Caco-2 (cell line): ENCODE results near the gene RRP9. TPM values are rescaled to one million over a fixed set of nuclear protein-coding genes. Genes with fewer than 3 reads are reported as not detected.
A peak's percentile ranks its signal among the peaks of the same experiment; 100 is the strongest.

Experiments used
- BruUV-seq: library from RNA; stranded (reverse); fragments of 400-500 nt; replicated peaks from 2 replicates; lab custom pipeline; 2021; lab: Mats Ljungman, UMichigan
- CTCF ChIA-PET: fragments of 300-600 bp; sonication (Branson Sonifier 250); formaldehyde crosslinking; loops from one replicate; lab custom pipeline; 2022; ENCODE audit warnings: antibody characterized with exemption; lab: Charles Lee
- POLR2A ChIA-PET: fragments of 300-600 bp; sonication (Branson Sonifier 250); formaldehyde crosslinking; loops from one replicate; lab custom pipeline; 2022; ENCODE audit warnings: antibody characterized with exemption; lab: Charles Lee
- DNase-seq, 2 experiments: peaks; one replicate each; pipeline versions ENCODE4 v3.0.0 to v3.0.0-alpha.2; 2020 to 2022
- H3K27me3 ChIP-seq: replicated peaks from 2 replicates; pipeline ENCODE4 v1.6.0; 2011; ENCODE audit warnings: low read length; ENCODE audit not compliant: control insufficient read depth, insufficient read depth
- H3K36me3 ChIP-seq: 2 replicates; pipeline ENCODE4 v1.5.1; 2011; ENCODE audit warnings: low read length; ENCODE audit not compliant: control insufficient read depth, insufficient read depth
- H3K4me1 ChIP-seq: fragments of 250-450 bp; sonication (Bioruptor Pico); 2 replicates; pipeline ENCODE4 v1.5.1; 2020; ENCODE audit warnings: mild to moderate bottlenecking
- H3K4me3 ChIP-seq: 2 replicates; pipeline ENCODE4 v1.5.1; 2011; ENCODE audit warnings: low read depth, mild to moderate bottlenecking, control low read depth, low read length
- H3K9me3 ChIP-seq: fragments of 250-450 bp; sonication (Bioruptor Pico); 2 replicates; pipeline ENCODE4 v1.5.1; 2020; ENCODE audit warnings: mild to moderate bottlenecking, moderate library complexity
- H3K27ac Mint-ChIP-seq: one replicate; pipeline ENCODE4 v1.8.0; 2022; ENCODE audit warnings: mixed read lengths; ENCODE audit not compliant: unreplicated experiment
- H3K27me3 Mint-ChIP-seq: one replicate; pipeline ENCODE4 v1.8.0; 2022; ENCODE audit warnings: mixed read lengths; ENCODE audit not compliant: insufficient read depth, unreplicated experiment
- H3K36me3 Mint-ChIP-seq: one replicate; pipeline ENCODE4 v1.8.0; 2022; ENCODE audit warnings: mild to moderate bottlenecking, mixed read lengths; ENCODE audit not compliant: insufficient read depth, unreplicated experiment
- H3K4me1 Mint-ChIP-seq: one replicate; pipeline ENCODE4 v1.8.0; 2022; ENCODE audit warnings: low read depth, mixed read lengths; ENCODE audit not compliant: unreplicated experiment
- H3K4me3 Mint-ChIP-seq: one replicate; pipeline ENCODE4 v1.8.0; 2022; ENCODE audit warnings: mild to moderate bottlenecking, moderate library complexity, mixed read lengths; ENCODE audit not compliant: unreplicated experiment
- H3K9me3 Mint-ChIP-seq: one replicate; pipeline ENCODE4 v1.8.0; 2022; ENCODE audit warnings: mixed read lengths; ENCODE audit not compliant: unreplicated experiment
- CTCF ChIP-seq, 2 experiments: fragments of 200-600 bp in 1 of 2; IDR thresholded peaks; 1 replicate in 1 of 2; 2 replicates in 1 of 2; pipeline versions ENCODE4 v1.5.1 to v1.8.0; 2011 to 2022; ENCODE audit warnings: antibody characterized with exemption in 1 of 2, control low read depth in 1 of 2, inconsistent platforms in 1 of 2, low read depth in 1 of 2, low read length in 1 of 2, mild to moderate bottlenecking in 1 of 2, moderate library complexity in 1 of 2; ENCODE audit not compliant: insufficient read depth in 1 of 2, severe bottlenecking in 1 of 2, unreplicated experiment in 1 of 2
- intact Hi-C: fragments of 100-400 bp; cut with micrococcal nuclease; formaldehyde crosslinking; loops from one replicate; pipeline ENCODE4 v1.10.0; 2022; ENCODE audit not compliant: unreplicated experiment
- total RNA-seq: library from RNA; stranded (reverse); gene quantifications from 2 replicates; pipeline ENCODE4 v1.2.3, GENCODE V29; 2022

Gene RRP9
- total RNA-seq, 1 experiment from 2014 or later: 39.1 TPM

DNA sequence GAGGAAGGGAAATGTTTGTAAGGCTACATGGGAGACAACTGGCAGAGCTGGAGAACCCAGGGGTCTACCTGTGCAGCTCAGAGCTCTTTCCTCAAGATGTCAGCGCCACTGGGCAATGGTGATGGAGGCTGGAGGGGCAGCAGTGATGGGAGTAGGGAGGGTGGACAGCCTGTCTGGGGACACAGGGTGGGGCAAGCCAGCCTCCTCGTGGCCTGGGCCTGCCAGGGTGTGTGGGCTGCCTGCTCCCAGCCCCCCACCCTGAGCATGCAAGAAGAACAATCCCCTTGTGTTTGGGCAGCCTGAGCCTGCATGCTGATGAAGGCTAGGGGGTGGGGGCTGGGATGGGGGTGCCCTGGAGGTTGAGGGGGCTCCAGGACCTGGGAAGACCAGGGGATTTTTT, 24.3 kb upstream of the RRP9 start:
- intact Hi-C loops: no loop called here
- no peak for DNase-seq
- ChIA-PET CTCF (no interaction called here), POLR2A (no interaction called here)
- H3K9me3 Mint-ChIP-seq: no peaks in the 10 kb centered on the region
- H3K36me3 Mint-ChIP-seq: peaks cover 12% of the 10 kb centered on the region
- Histone ChIP-seq H3K27me3 (no peaks in the 10 kb centered on the region), H3K9me3 (no peaks in the 10 kb centered on the region), H3K4me3 (no peak overlapping the region), H3K4me1 (peaks cover 13% of the 10 kb centered on the region), H3K36me3 (no peaks in the 10 kb centered on the region)
- H3K4me1 Mint-ChIP-seq: peaks cover 20% of the 10 kb centered on the region
- H3K27ac Mint-ChIP-seq: peak overlapping the region; percentile 77
- H3K27me3 Mint-ChIP-seq: no peaks in the 10 kb centered on the region
- peak overlapping the region; percentile 86 for H3K4me3 Mint-ChIP-seq
- BruUV-seq: no TSS peak
- TF ChIP-seq CTCF (IDR thresholded peaks at IDR 0.05; ENCODE audit: insufficient read depth in 1 of 2, low read depth in 1 of 2, low read length in 1 of 2, severe bottlenecking in 1 of 2, unreplicated experiment in 1 of 2): no peak

DNA sequence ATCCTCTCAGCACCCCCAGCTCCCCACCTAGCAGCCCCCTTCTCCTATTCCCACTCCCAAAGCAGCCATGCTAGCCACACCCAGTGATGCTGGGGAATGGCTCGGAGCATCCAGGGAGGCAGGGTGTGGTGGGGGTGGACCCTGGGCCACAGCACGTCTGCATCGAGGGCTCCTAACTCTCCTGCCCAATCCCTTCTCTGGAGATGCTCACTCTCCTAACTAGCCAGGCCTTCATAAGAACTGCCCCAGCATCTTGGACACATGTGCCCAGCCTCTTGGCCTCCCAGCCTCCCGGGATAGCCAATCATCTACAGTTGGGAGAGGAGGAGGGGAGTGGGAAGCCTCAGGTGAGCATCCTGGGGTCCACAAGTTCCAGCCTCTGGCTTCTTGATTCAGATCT, 22.8 kb upstream of the RRP9 start:
- no peak overlapping the region for H3K4me3 Mint-ChIP-seq
- intact Hi-C loops: no loop called here
- TF ChIP-seq CTCF (IDR thresholded peaks at IDR 0.05; ENCODE audit: insufficient read depth in 1 of 2, low read depth in 1 of 2, low read length in 1 of 2, severe bottlenecking in 1 of 2, unreplicated experiment in 1 of 2): no peak
- H3K4me3 ChIP-seq: no peak overlapping the region
- H3K4me1 Mint-ChIP-seq: peaks cover 20% of the 10 kb centered on the region
- H3K9me3 ChIP-seq: no peaks in the 10 kb centered on the region
- DNase-seq: no peak
- POLR2A ChIA-PET: no interaction called here
- no peaks in the 10 kb centered on the region for H3K36me3 ChIP-seq
- H3K4me1 ChIP-seq: peaks cover 13% of the 10 kb centered on the region
- H3K27me3 Mint-ChIP-seq: no peaks in the 10 kb centered on the region
- H3K27me3 ChIP-seq: no peaks in the 10 kb centered on the region
- no TSS peak for BruUV-seq
- H3K9me3 Mint-ChIP-seq: no peaks in the 10 kb centered on the region
- H3K36me3 Mint-ChIP-seq: peaks cover 12% of the 10 kb centered on the region
- CTCF ChIA-PET: no interaction called here
- H3K27ac Mint-ChIP-seq: no peak overlapping the region

GRCh38 chr3:51963951-51964451, 22.3 kb upstream of the RRP9 start:
- no peak overlapping the region for H3K4me3 Mint-ChIP-seq
- no peak for DNase-seq
- no peaks in the 10 kb centered on the region for H3K36me3 ChIP-seq
- H3K4me3 ChIP-seq: no peak overlapping the region
- H3K27ac Mint-ChIP-seq: no peak overlapping the region
- H3K4me1 Mint-ChIP-seq: peaks cover 17% of the 10 kb centered on the region
- no peak for TF ChIP-seq CTCF (IDR thresholded peaks at IDR 0.05; ENCODE audit: insufficient read depth in 1 of 2, low read depth in 1 of 2, low read length in 1 of 2, severe bottlenecking in 1 of 2, unreplicated experiment in 1 of 2)
- H3K36me3 Mint-ChIP-seq: peaks cover 12% of the 10 kb centered on the region
- POLR2A ChIA-PET: no interaction called here
- H3K9me3 ChIP-seq: no peaks in the 10 kb centered on the region
- intact Hi-C loops: no loop called here
- CTCF ChIA-PET: interaction anchor here (1.0 kb wide), 1 partner anchor 23 kb away, joined by 3 read pairs; the partner anchor contains the start of gene RRP9
- H3K4me1 ChIP-seq: peaks cover 13% of the 10 kb centered on the region
- no peaks in the 10 kb centered on the region for H3K27me3 Mint-ChIP-seq
- no peaks in the 10 kb centered on the region for H3K9me3 Mint-ChIP-seq
- no TSS peak for BruUV-seq
- H3K27me3 ChIP-seq: no peaks in the 10 kb centered on the region
